Globus pallidus (tissue), 1 donor: Measurements from ENCODE around the gene PRAMEF14.
"Not testable (repeated sequence)": the region's sequence is repeated elsewhere in the genome, so short reads cannot be mapped to it uniquely, and the experiment has no call there.

Experiments
- DNase-seq: peaks from one replicate; pipeline ENCODE4 v3.0.0-alpha.2; 2015; ENCODE audit warnings: low spot score

PRAMEF14 gene, protein sequence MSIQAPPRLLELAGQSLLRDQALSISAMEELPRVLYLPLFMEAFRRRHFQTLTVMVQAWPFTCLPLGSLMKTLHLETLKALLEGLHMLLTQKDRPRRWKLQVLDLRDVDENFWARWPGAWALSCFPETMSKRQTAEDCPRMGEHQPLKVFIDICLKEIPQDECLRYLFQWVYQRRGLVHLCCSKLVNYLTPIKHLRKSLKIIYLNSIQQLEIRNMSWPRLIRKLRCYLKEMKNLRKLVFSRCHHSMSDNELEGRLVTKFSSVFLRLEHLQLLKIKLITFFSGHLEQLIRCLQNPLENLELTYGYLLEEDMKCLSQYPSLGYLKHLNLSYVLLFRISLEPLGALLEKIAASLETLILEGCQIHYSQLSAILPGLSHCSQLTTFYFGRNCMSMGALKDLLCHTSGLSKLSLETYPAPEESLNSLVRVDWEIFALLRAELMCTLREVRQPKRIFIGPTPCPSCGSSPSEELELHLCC

DNA sequence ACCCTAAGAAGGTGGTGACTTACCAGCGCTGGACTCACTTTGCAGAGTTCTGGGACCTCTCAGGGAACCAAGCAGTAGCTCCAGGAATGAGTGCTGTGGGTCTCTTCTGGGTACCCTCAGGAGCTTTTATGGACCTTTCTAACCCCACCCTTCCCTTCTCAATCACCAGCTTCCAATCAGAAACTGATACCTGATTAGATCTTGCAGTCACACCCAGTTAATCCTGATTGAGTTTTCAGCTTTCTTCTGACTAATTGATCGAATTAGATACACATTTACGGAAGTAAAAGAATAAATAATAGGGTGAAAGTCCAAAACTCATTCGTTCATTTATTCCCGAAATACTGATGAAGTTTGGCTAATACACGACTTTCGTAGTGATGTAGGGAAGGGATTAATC, at the start of gene PRAMEF14:
Gene PRAMEF14, minus strand, starts transcription at position 101 of the 400 bp plus-strand sequence. CDS start 1,820 bp downstream, outside the sequence.
- DNase-seq, result not testable (repeated sequence)

GRCh38 chr1:13395311-13395710, 48.4 kb upstream of the PRAMEF14 start:
- DNase-seq, result not testable (repeated sequence)

GRCh38 chr1:13394761-13395160, 47.8 kb upstream of the PRAMEF14 start:
- DNase-seq, result not testable (repeated sequence)

DNA sequence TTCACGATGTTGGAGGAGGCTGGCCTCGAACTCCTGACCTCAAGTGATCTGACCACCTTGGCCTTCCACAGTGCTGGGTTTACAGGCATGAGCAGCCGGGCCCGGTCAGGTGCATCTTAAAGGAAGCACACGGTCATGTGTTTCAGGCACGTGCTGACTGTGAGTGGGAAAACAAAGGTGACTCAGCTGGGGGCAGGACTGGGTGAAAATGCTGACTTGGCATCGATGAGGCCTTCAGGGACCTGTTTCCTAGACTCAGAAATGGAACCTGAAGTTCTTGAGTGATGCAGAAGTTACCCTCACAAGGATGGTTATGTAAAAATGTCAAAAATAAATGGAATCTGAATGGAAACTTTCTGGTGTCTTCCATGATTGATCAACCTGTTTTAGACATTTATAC, 46.1 kb upstream of the PRAMEF14 start:
- not testable (repeated sequence) for DNase-seq

GRCh38 chr1:13389332-13389731, 42.4 kb upstream of the PRAMEF14 start, which contains the start of gene PRAMEF17:
Gene PRAMEF17 (plus strand): TSS chr1:13389632. CDS start chr1:13389658, 26 bp downstream.
- DNase-seq, result not testable (repeated sequence)

DNA sequence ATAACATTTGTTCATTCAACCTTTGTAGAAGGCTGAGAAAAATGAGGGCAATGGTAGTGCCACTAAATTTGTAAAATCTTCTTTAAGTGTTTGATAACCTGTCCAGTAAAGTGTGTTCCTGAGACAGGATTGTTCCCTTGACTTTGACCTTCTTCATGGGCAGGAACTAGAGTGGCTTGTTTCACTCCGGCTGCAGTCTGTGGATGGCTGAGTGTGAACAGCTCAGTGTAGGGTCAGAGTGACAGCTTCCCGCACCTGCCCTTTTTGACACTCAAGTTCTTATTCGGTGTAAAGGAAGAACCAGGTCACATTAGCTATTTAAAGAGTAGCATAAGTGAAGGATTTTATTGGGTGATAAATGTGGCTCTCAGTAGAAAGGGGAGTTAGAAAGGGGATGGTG, 33.4 kb upstream of the PRAMEF14 start:
- not testable (repeated sequence) for DNase-seq

DNA sequence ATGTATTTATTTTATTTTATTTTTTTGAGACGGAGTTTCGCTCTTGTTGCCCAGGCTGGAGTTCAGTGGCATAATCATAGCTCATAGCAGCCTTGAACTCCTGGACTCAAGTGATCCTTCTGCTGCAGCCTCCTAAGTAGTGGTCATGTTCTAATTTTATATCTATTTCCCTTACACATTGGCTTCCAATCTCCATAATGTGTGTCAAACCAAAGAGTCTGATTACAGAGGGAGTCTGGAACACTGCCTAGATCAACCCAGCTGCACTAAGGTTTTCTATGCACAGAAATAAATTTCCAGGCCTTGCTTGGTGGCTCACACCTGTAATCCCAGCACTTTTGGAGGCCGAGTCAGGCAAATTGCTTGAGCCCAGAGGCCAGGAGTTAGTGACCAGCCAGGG, 32.0 kb upstream of the PRAMEF14 start:
- DNase-seq, result not testable (repeated sequence)

DNA sequence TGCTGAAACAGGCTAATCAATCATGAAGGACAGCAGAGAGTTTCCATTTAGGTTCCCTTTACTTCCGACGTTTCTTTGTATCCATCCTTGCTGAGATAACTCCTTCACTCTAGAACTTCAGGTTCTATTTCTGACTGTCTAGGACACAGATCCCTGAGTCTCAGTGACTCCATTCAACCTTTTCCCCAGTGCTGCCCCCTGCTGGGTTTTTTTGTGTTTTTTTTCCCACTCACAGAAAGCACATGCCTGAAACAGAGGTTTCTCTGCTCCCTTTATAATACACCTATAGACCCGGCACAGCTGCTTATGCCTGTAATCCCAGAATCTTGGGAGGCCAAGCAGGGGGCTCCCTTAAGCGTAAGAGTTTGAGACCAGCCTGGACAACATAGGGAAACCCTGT, 21.6 kb upstream of the PRAMEF14 start:
- not testable (repeated sequence) for DNase-seq

- DNase-seq, result not testable (repeated sequence)
Observed at GRCh38 chr1:13366536-13366935, 19.6 kb upstream of the PRAMEF14 start.

DNA sequence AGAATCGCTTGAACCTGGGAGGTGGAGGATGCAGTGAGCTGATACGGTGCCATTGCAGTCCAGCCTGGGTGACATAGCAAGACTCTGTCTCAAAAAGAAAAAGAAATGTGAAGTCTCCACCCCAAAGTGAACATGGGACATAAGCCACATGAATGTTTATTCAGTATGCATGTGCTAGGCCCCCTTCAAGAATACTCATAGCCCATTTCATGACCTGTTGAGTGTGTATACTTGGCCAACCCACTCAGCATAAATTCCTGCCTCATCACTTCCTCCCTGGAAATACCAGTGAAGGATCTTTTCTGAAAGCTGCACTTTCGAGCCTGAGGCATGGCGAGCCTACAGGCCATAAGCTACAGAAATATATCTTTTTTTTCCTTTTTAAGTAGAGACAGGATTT, 18.0 kb upstream of the PRAMEF14 start:
- DNase-seq, result not testable (repeated sequence)

- not testable (repeated sequence) for DNase-seq
Observed at GRCh38 chr1:13362364-13362763, 15.4 kb upstream of the PRAMEF14 start.

DNA sequence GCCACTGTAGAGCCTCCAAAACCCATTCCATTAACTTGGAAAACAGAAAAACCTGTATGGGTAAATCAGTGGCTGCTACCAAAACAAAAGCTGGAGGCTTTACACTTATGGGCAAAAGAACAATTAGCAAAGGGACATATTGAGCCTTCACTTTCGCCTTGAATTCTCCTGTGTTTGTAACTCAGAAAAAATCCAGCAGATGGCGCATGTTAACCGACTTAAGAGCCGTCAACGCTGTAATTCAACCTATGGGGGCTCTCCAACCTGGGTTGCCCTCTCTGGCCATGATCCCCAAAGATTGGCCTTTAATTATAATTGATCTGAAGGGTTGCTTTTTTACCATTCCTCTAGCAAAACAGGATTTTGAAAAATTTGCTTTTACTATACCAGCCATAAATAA, 9.8 kb upstream of the PRAMEF14 start:
- peak; percentile 38 for DNase-seq

DNA sequence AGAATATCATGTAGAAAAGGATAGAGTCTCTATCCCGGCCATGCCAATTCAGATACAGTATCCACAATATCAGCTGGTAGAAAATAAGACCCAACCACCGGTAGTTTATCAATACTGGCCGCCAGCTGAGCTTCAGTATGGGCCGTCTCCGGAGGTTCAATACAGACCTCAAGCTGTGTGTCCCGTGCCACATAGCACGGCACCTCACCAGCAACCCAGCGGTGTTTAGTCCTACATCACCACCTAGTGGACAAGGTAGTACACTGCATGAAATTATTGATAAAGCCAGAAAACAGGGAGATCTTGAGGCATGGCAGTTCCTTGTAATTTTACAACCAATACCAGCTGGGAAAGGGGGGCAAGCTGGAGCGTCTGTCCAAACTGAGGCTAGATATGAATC, 7.5 kb upstream of the PRAMEF14 start:
- not testable (repeated sequence) for DNase-seq

GRCh38 chr1:13353476-13353875, 6.5 kb upstream of the PRAMEF14 start:
- not testable (repeated sequence) for DNase-seq

- DNase-seq, result not testable (repeated sequence)
Observed at GRCh38 chr1:13342496-13342895, 4.4 kb downstream of the PRAMEF14 start.

DNA sequence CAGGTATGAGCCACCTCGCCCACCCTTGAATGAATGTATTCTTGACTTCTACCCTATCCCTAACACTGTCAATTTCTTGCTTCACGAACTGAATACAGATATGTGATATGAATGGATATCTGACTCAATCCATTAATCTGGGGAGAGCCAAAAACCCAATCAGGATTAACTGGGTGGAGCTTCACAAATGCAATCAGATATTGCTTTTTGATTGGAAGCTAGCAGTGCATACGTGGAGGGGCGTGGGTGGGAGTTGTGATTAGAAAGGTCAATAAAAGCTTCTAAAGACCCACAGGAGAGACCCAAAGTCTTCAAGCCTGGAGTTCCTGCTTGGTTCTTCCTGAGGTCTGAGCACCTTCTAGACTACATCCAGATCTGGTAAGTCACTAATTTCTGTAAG, 31.7 kb downstream of the PRAMEF14 start, which contains the start of gene PRAMEF15:
Gene PRAMEF15, plus strand, starts transcription at position 301 of the 400 bp plus-strand sequence. CDS start 2,827 bp downstream, outside the sequence.
- not testable (repeated sequence) for DNase-seq

DNA sequence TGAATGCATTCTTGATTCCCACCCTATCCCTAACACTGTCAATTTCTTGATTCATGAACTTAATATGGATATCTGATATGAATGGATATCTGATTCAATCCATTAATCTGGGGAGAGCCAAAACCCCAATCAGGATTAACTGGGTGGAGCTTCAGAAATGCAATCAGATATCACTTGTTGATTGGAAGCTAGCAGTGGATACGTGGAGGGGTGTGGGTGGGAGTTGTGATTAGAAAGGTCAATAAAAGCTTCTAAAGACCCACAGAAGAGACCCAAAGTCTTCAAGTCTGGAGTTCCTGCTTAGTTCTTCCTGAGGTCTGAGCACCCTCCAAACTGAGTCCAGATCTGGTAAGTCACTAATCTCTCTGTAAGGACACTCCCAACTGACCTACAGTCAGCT, 43.7 kb downstream of the PRAMEF14 start, which contains the start of gene PRAMEF33:
Gene PRAMEF33, plus strand, starts transcription at position 301 of the 400 bp plus-strand sequence. CDS start 2,416 bp downstream, outside the sequence.
- not testable (repeated sequence) for DNase-seq

GRCh38 chr1:13302197-13302596, 44.7 kb downstream of the PRAMEF14 start:
- DNase-seq, result not testable (repeated sequence)

DNA sequence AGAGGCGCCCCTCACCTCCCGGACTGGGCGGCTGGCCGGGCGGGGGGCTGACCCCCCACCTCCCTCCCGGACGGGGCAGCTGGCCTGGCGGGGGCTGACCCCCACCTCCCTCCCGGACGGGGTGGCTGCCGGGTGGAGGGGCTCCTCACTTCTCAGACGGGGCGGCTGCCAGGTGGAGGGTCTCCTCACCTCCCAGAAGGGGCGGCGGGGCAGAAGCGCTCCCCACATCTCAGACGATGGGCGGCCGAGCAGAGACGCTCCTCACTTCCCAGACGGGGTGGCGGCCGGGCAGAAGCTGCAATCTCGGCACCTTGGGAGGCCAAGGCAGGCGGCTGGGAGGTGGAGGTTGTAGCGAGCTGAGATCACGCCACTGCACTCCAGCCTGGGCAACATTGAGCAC, 48.2 kb downstream of the PRAMEF14 start:
- not testable (repeated sequence) for DNase-seq

- DNase-seq, result not testable (repeated sequence)
Observed at GRCh38 chr1:13297216-13297931, 49.6 kb downstream of the PRAMEF14 start.
